AML-193 (cell line): ENCODE data around the gene LRP1B.

Source experiments
- DNase-seq, 2 experiments: peaks; one replicate each; lab custom pipeline; 2025; lab: John Stamatoyannopoulos, UW

LRP1B gene

GRCh38 chr2:142040556-142040955, 90.3 kb downstream of the LRP1B start:
- no peak for DNase-seq

GRCh38 chr2:142038826-142039225, 92.0 kb downstream of the LRP1B start:
- DNase-seq = no peak

- no peak for DNase-seq
Observed at GRCh38 chr2:142037744-142038143, 93.1 kb downstream of the LRP1B start.

- no peak for DNase-seq
Observed at GRCh38 chr2:142037066-142037465, 93.8 kb downstream of the LRP1B start.

- no peak for DNase-seq
Observed at GRCh38 chr2:142033393-142033792, 97.4 kb downstream of the LRP1B start.

- DNase-seq = no peak
Observed at GRCh38 chr2:142031656-142032055, 99.2 kb downstream of the LRP1B start.

GRCh38 chr2:142030735-142031134, 100.1 kb downstream of the LRP1B start:
- no peak for DNase-seq

- DNase-seq = no peak
Observed at GRCh38 chr2:142029974-142030373, 100.8 kb downstream of the LRP1B start.

GRCh38 chr2:142025394-142025793, 105.4 kb downstream of the LRP1B start:
- no peak for DNase-seq

- DNase-seq = no peak
Observed at GRCh38 chr2:142020368-142020767, 110.4 kb downstream of the LRP1B start.

- no peak for DNase-seq
Observed at GRCh38 chr2:142014536-142014935, 116.3 kb downstream of the LRP1B start.

- DNase-seq = no peak
Observed at GRCh38 chr2:142012797-142013196, 118.0 kb downstream of the LRP1B start.

GRCh38 chr2:142010477-142011270, 120.1 kb downstream of the LRP1B start:
- DNase-seq = no peak

- DNase-seq = no peak
Observed at GRCh38 chr2:142008135-142008744, 122.6 kb downstream of the LRP1B start.

- DNase-seq = no peak
Observed at GRCh38 chr2:141994066-141994465, 136.8 kb downstream of the LRP1B start.

GRCh38 chr2:141992695-141993094, 138.1 kb downstream of the LRP1B start:
- no peak for DNase-seq

- no peak for DNase-seq
Observed at GRCh38 chr2:141968433-141968832, 162.4 kb downstream of the LRP1B start.

GRCh38 chr2:141967980-141968379, 162.8 kb downstream of the LRP1B start:
- no peak for DNase-seq

- no peak for DNase-seq
Observed at GRCh38 chr2:141967503-141967902, 163.3 kb downstream of the LRP1B start.

GRCh38 chr2:141959941-141960340, 170.9 kb downstream of the LRP1B start:
- no peak for DNase-seq

GRCh38 chr2:141959016-141959415, 171.8 kb downstream of the LRP1B start:
- no peak for DNase-seq

GRCh38 chr2:141957827-141958450, 172.9 kb downstream of the LRP1B start:
- no peak for DNase-seq

- no peak for DNase-seq
Observed at GRCh38 chr2:141957321-141957720, 173.5 kb downstream of the LRP1B start.
